Rectal smooth muscle tissue (tissue), 1 donor: ENCODE data around the gene MGRN1.

Experiments
- H3K27ac ChIP-seq: one replicate; pipeline ENCODE4 v1.7.0; 2013; ENCODE audit warnings: low read depth, low read length, inconsistent platforms
- H3K27me3 ChIP-seq: one replicate; pipeline ENCODE4 v1.7.0; 2013; ENCODE audit warnings: low read length; ENCODE audit not compliant: control insufficient read depth, insufficient read depth
- H3K36me3 ChIP-seq: one replicate; pipeline ENCODE4 v1.7.0; 2013; ENCODE audit warnings: low read length; ENCODE audit not compliant: control insufficient read depth, insufficient read depth
- H3K4me1 ChIP-seq: one replicate; pipeline ENCODE4 v1.7.0; 2013; ENCODE audit warnings: low read length; ENCODE audit not compliant: control insufficient read depth, insufficient read depth
- H3K4me3 ChIP-seq: one replicate; pipeline ENCODE4 v1.7.0; 2013; ENCODE audit warnings: low read length
- H3K9ac ChIP-seq: one replicate; pipeline ENCODE4 v1.7.0; 2013; ENCODE audit warnings: low read length

MGRN1 gene

GRCh38 chr16:4685776-4686496, 61.3 kb downstream of the MGRN1 start:
- no peaks in the 10 kb centered on the region for H3K4me1 ChIP-seq
- no peak overlapping the region for H3K9ac ChIP-seq
- peaks cover 22% of the 10 kb centered on the region for H3K36me3 ChIP-seq
- no peak overlapping the region for H3K27ac ChIP-seq
- H3K4me3 ChIP-seq = no peak overlapping the region
- no peaks in the 10 kb centered on the region for H3K27me3 ChIP-seq

- H3K4me3 ChIP-seq = no peak overlapping the region
- no peaks in the 10 kb centered on the region for H3K4me1 ChIP-seq
- no peak overlapping the region for H3K27ac ChIP-seq
- H3K36me3 ChIP-seq = peaks cover 20% of the 10 kb centered on the region
- H3K9ac ChIP-seq = no peak overlapping the region
- no peaks in the 10 kb centered on the region for H3K27me3 ChIP-seq
Observed at GRCh38 chr16:4686497-4687210, 62.0 kb downstream of the MGRN1 start.

- Histone ChIP-seq H3K36me3 (peaks cover 20% of the 10 kb centered on the region), H3K4me1 (no peaks in the 10 kb centered on the region), H3K27ac (no peak overlapping the region), H3K4me3 (no peak overlapping the region), H3K9ac (no peak overlapping the region), H3K27me3 (no peaks in the 10 kb centered on the region)
Observed at GRCh38 chr16:4687416-4687815, 62.8 kb downstream of the MGRN1 start.

GRCh38 chr16:4687946-4688673, 63.5 kb downstream of the MGRN1 start:
- H3K36me3 ChIP-seq = peaks cover 20% of the 10 kb centered on the region
- H3K9ac ChIP-seq = no peak overlapping the region

GRCh38 chr16:4688674-4689045, 64.0 kb downstream of the MGRN1 start:
- Histone ChIP-seq H3K36me3 (peaks cover 20% of the 10 kb centered on the region), H3K4me3 (no peak overlapping the region), H3K4me1 (peaks cover 3% of the 10 kb centered on the region), H3K9ac (no peak overlapping the region), H3K27me3 (no peaks in the 10 kb centered on the region), H3K27ac (no peak overlapping the region)

More at GRCh38 chr16:4687946-4688673, 63.5 kb downstream of the MGRN1 start:
- Histone ChIP-seq H3K4me3 (no peak overlapping the region), H3K4me1 (peaks cover 3% of the 10 kb centered on the region), H3K27ac (no peak overlapping the region), H3K27me3 (no peaks in the 10 kb centered on the region)

GRCh38 chr16:4689091-4689671, 64.6 kb downstream of the MGRN1 start:
- H3K4me3 ChIP-seq = no peak overlapping the region
- no peak overlapping the region for H3K27ac ChIP-seq
- H3K9ac ChIP-seq = no peak overlapping the region
- H3K27me3 ChIP-seq = no peaks in the 10 kb centered on the region
- H3K4me1 ChIP-seq = peaks cover 3% of the 10 kb centered on the region
- H3K36me3 ChIP-seq = peaks cover 16% of the 10 kb centered on the region

- Histone ChIP-seq H3K36me3 (peaks cover 11% of the 10 kb centered on the region), H3K27me3 (no peaks in the 10 kb centered on the region), H3K4me1 (peaks cover 3% of the 10 kb centered on the region), H3K9ac (no peak overlapping the region), H3K27ac (no peak overlapping the region), H3K4me3 (no peak overlapping the region)
Observed at GRCh38 chr16:4689864-4690704, 65.5 kb downstream of the MGRN1 start.

- Histone ChIP-seq H3K27me3 (no peaks in the 10 kb centered on the region), H3K27ac (no peak overlapping the region), H3K36me3 (peaks cover 14% of the 10 kb centered on the region), H3K4me3 (no peak overlapping the region), H3K9ac (no peak overlapping the region), H3K4me1 (peaks cover 3% of the 10 kb centered on the region)
Observed at GRCh38 chr16:4690946-4691665, 66.5 kb downstream of the MGRN1 start.

GRCh38 chr16:4691666-4692412, 67.2 kb downstream of the MGRN1 start:
- Histone ChIP-seq H3K27me3 (no peaks in the 10 kb centered on the region), H3K4me3 (no peak overlapping the region), H3K27ac (no peak overlapping the region), H3K4me1 (peaks cover 3% of the 10 kb centered on the region), H3K36me3 (peaks cover 20% of the 10 kb centered on the region), H3K9ac (no peak overlapping the region)

GRCh38 chr16:4692460-4693295, 68.1 kb downstream of the MGRN1 start:
- H3K36me3 ChIP-seq = peaks cover 19% of the 10 kb centered on the region
- H3K27me3 ChIP-seq = no peaks in the 10 kb centered on the region
- H3K4me3 ChIP-seq = peak overlapping the region; percentile 85
- peaks cover 3% of the 10 kb centered on the region for H3K4me1 ChIP-seq
- H3K27ac ChIP-seq = peak overlapping the region; percentile 49
- peak overlapping the region; percentile 54 for H3K9ac ChIP-seq
